ENCODE results near the gene AK4.

- TF ChIP-seq, protein P1, sequence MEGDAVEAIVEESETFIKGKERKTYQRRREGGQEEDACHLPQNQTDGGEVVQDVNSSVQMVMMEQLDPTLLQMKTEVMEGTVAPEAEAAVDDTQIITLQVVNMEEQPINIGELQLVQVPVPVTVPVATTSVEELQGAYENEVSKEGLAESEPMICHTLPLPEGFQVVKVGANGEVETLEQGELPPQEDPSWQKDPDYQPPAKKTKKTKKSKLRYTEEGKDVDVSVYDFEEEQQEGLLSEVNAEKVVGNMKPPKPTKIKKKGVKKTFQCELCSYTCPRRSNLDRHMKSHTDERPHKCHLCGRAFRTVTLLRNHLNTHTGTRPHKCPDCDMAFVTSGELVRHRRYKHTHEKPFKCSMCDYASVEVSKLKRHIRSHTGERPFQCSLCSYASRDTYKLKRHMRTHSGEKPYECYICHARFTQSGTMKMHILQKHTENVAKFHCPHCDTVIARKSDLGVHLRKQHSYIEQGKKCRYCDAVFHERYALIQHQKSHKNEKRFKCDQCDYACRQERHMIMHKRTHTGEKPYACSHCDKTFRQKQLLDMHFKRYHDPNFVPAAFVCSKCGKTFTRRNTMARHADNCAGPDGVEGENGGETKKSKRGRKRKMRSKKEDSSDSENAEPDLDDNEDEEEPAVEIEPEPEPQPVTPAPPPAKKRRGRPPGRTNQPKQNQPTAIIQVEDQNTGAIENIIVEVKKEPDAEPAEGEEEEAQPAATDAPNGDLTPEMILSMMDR (conservative IDR thresholded peaks at IDR 0.05) = no peak
- no peak for TF ChIP-seq EZH2 (IDR thresholded peaks at IDR 0.05; ENCODE audit: low read depth)
Measured at GRCh38 chr1:65112811-65113210, 35.2 kb upstream of the AK4 start.

Measured in PC-9 (cell line).